Measurements from ENCODE around the gene MAMLD1. TPM values are rescaled to one million over a fixed set of nuclear protein-coding genes. Genes with fewer than 3 reads are reported as not detected.
A peak's percentile ranks its signal among the peaks of the same experiment; 100 is the strongest.

MAMLD1 gene
- total and polyA plus RNA-seq, 4 donors = 1.8 to 8.5 (median 7.7) TPM

- Histone ChIP-seq H3K4me3 (ENCODE audit: low read length in 2 of 2) (no peak overlapping the region), H3K27ac (ENCODE audit: low read depth in 1 of 2, low read length in 2 of 2) (no peak overlapping the region), H3K9me3 (ENCODE audit: control insufficient read depth, low read length) (no peaks in the 10 kb centered on the region), H3K36me3 (ENCODE audit: control insufficient read depth in 1 of 2, insufficient read depth in 2 of 2, low read length in 1 of 2) (no peaks in the 10 kb centered on the region), H3K27me3 (ENCODE audit: control insufficient read depth in 1 of 2, insufficient read depth in 2 of 2, low read length in 1 of 2) (no peaks in the 10 kb centered on the region), H3K4me1 (ENCODE audit: control insufficient read depth in 1 of 2, insufficient read depth in 2 of 2, low read length in 2 of 2) (no peaks in the 10 kb centered on the region)
- ATAC-seq (ENCODE audit: low FRiP score) (no peak), DNase-seq (peak; percentile 55 to 77)
- intact Hi-C loops (cut with DNase I) = no loop called here
- 25 to 53% methylated on average over 8 of the region's 8 CpGs for WGBS, 2 donors
Observed at GRCh38 chrX:150421816-150422215, 58.7 kb downstream of the MAMLD1 start.

GRCh38 chrX:150429594-150429993, 66.5 kb downstream of the MAMLD1 start:
- H3K27me3 ChIP-seq (ENCODE audit: control insufficient read depth in 1 of 2, insufficient read depth in 2 of 2, low read length in 1 of 2) = no peaks in the 10 kb centered on the region
- H3K27ac ChIP-seq (ENCODE audit: low read depth in 1 of 2, low read length in 2 of 2) = no peak overlapping the region
- 67 to 88% methylated on average over 1 of the region's 1 CpG for WGBS, 2 donors
- no peak for DNase-seq
- H3K9me3 ChIP-seq (ENCODE audit: control insufficient read depth, low read length) = no peaks in the 10 kb centered on the region
- H3K4me1 ChIP-seq (ENCODE audit: control insufficient read depth in 1 of 2, insufficient read depth in 2 of 2, low read length in 2 of 2) = no peaks in the 10 kb centered on the region
- ATAC-seq (ENCODE audit: low FRiP score) = no peak
- no peak overlapping the region for H3K4me3 ChIP-seq (ENCODE audit: low read length in 2 of 2)
- no peaks in the 10 kb centered on the region for H3K36me3 ChIP-seq (ENCODE audit: control insufficient read depth in 1 of 2, insufficient read depth in 2 of 2, low read length in 1 of 2)
- intact Hi-C loops (cut with DNase I) = no loop called here

- intact Hi-C loops (cut with DNase I) = no loop called here
- H3K4me1 ChIP-seq (ENCODE audit: control insufficient read depth in 1 of 2, insufficient read depth in 2 of 2, low read length in 2 of 2) = no peaks in the 10 kb centered on the region
- DNase-seq (no peak), ATAC-seq (ENCODE audit: low FRiP score) (no peak)
- no peaks in the 10 kb centered on the region for H3K27me3 ChIP-seq (ENCODE audit: control insufficient read depth in 1 of 2, insufficient read depth in 2 of 2, low read length in 1 of 2)
- peaks cover 2% of the 10 kb centered on the region for H3K9me3 ChIP-seq (ENCODE audit: control insufficient read depth, low read length)
- no peak overlapping the region for H3K4me3 ChIP-seq (ENCODE audit: low read length in 2 of 2)
- no peak overlapping the region for H3K27ac ChIP-seq (ENCODE audit: low read depth in 1 of 2, low read length in 2 of 2)
- no peaks in the 10 kb centered on the region for H3K36me3 ChIP-seq (ENCODE audit: control insufficient read depth in 1 of 2, insufficient read depth in 2 of 2, low read length in 1 of 2)
Observed at GRCh38 chrX:150436195-150436594, 73.1 kb downstream of the MAMLD1 start.

GRCh38 chrX:150438165-150438564, 75.0 kb downstream of the MAMLD1 start:
- intact Hi-C loops (cut with DNase I) = no loop called here
- no peak for ATAC-seq (ENCODE audit: low FRiP score)
- WGBS, 2 donors = 79 to 88% methylated on average over 2 of the region's 2 CpGs
- no peak for DNase-seq
- no peak overlapping the region for H3K27ac ChIP-seq (ENCODE audit: low read depth in 1 of 2, low read length in 2 of 2)
- H3K36me3 ChIP-seq (ENCODE audit: control insufficient read depth in 1 of 2, insufficient read depth in 2 of 2, low read length in 1 of 2) = no peaks in the 10 kb centered on the region
- no peaks in the 10 kb centered on the region for H3K4me1 ChIP-seq (ENCODE audit: control insufficient read depth in 1 of 2, insufficient read depth in 2 of 2, low read length in 2 of 2)
- peaks cover 2% of the 10 kb centered on the region for H3K9me3 ChIP-seq (ENCODE audit: control insufficient read depth, low read length)
- no peak overlapping the region for H3K4me3 ChIP-seq (ENCODE audit: low read length in 2 of 2)
- no peaks in the 10 kb centered on the region for H3K27me3 ChIP-seq (ENCODE audit: control insufficient read depth in 1 of 2, insufficient read depth in 2 of 2, low read length in 1 of 2)

GRCh38 chrX:150446151-150446550, 83.0 kb downstream of the MAMLD1 start:
- intact Hi-C loops (cut with DNase I) = no loop called here
- H3K36me3 ChIP-seq (ENCODE audit: control insufficient read depth in 1 of 2, insufficient read depth in 2 of 2, low read length in 1 of 2) = no peaks in the 10 kb centered on the region
- WGBS, 2 donors = 61 to 74% methylated on average over 2 of the region's 2 CpGs
- no peak for DNase-seq
- H3K27ac ChIP-seq (ENCODE audit: low read depth in 1 of 2, low read length in 2 of 2) = no peak overlapping the region
- H3K4me1 ChIP-seq (ENCODE audit: control insufficient read depth in 1 of 2, insufficient read depth in 2 of 2, low read length in 2 of 2) = no peaks in the 10 kb centered on the region
- no peak overlapping the region for H3K4me3 ChIP-seq (ENCODE audit: low read length in 2 of 2)
- no peak for ATAC-seq (ENCODE audit: low FRiP score)
- H3K27me3 ChIP-seq (ENCODE audit: control insufficient read depth in 1 of 2, insufficient read depth in 2 of 2, low read length in 1 of 2) = no peaks in the 10 kb centered on the region
- H3K9me3 ChIP-seq (ENCODE audit: control insufficient read depth, low read length) = no peaks in the 10 kb centered on the region

- 38 to 48% methylated on average over 1 of the region's 1 CpG for WGBS, 2 donors
- H3K36me3 ChIP-seq (ENCODE audit: control insufficient read depth in 1 of 2, insufficient read depth in 2 of 2, low read length in 1 of 2) = no peaks in the 10 kb centered on the region
- no peak overlapping the region for H3K27ac ChIP-seq (ENCODE audit: low read depth in 1 of 2, low read length in 2 of 2)
- ATAC-seq (ENCODE audit: low FRiP score) = no peak
- H3K27me3 ChIP-seq (ENCODE audit: control insufficient read depth in 1 of 2, insufficient read depth in 2 of 2, low read length in 1 of 2) = no peaks in the 10 kb centered on the region
- no peak for DNase-seq
- no peaks in the 10 kb centered on the region for H3K9me3 ChIP-seq (ENCODE audit: control insufficient read depth, low read length)
- no peaks in the 10 kb centered on the region for H3K4me1 ChIP-seq (ENCODE audit: control insufficient read depth in 1 of 2, insufficient read depth in 2 of 2, low read length in 2 of 2)
- intact Hi-C loops (cut with DNase I) = no loop called here
- no peak overlapping the region for H3K4me3 ChIP-seq (ENCODE audit: low read length in 2 of 2)
Observed at GRCh38 chrX:150446995-150447394, 83.9 kb downstream of the MAMLD1 start.

GRCh38 chrX:150449313-150449712, 86.2 kb downstream of the MAMLD1 start:
- Histone ChIP-seq H3K27me3 (ENCODE audit: control insufficient read depth in 1 of 2, insufficient read depth in 2 of 2, low read length in 1 of 2) (no peaks in the 10 kb centered on the region), H3K4me1 (ENCODE audit: control insufficient read depth in 1 of 2, insufficient read depth in 2 of 2, low read length in 2 of 2) (no peaks in the 10 kb centered on the region), H3K4me3 (ENCODE audit: low read length in 2 of 2) (no peak overlapping the region), H3K36me3 (ENCODE audit: control insufficient read depth in 1 of 2, insufficient read depth in 2 of 2, low read length in 1 of 2) (no peaks in the 10 kb centered on the region), H3K27ac (ENCODE audit: low read depth in 1 of 2, low read length in 2 of 2) (no peak overlapping the region), H3K9me3 (ENCODE audit: control insufficient read depth, low read length) (no peaks in the 10 kb centered on the region)
- ATAC-seq (ENCODE audit: low FRiP score) = no peak
- no peak for DNase-seq
- intact Hi-C loops (cut with DNase I) = no loop called here
- 67 to 93% methylated on average over 5 of the region's 5 CpGs for WGBS, 2 donors

- no peaks in the 10 kb centered on the region for H3K27me3 ChIP-seq (ENCODE audit: control insufficient read depth in 1 of 2, insufficient read depth in 2 of 2, low read length in 1 of 2)
- H3K4me3 ChIP-seq (ENCODE audit: low read length in 2 of 2) = no peak overlapping the region
- H3K36me3 ChIP-seq (ENCODE audit: control insufficient read depth in 1 of 2, insufficient read depth in 2 of 2, low read length in 1 of 2) = no peaks in the 10 kb centered on the region
- ATAC-seq (ENCODE audit: low FRiP score) (no peak), DNase-seq (no peak)
- no peak overlapping the region for H3K27ac ChIP-seq (ENCODE audit: low read depth in 1 of 2, low read length in 2 of 2)
- H3K4me1 ChIP-seq (ENCODE audit: control insufficient read depth in 1 of 2, insufficient read depth in 2 of 2, low read length in 2 of 2) = no peaks in the 10 kb centered on the region
- H3K9me3 ChIP-seq (ENCODE audit: control insufficient read depth, low read length) = no peaks in the 10 kb centered on the region
- intact Hi-C loops (cut with DNase I) = no loop called here
- 72 to 92% methylated on average over 5 of the region's 5 CpGs for WGBS, 2 donors
Observed at GRCh38 chrX:150450519-150451177, 87.5 kb downstream of the MAMLD1 start.

GRCh38 chrX:150451953-150452352, 88.8 kb downstream of the MAMLD1 start:
- no peak for ATAC-seq (ENCODE audit: low FRiP score)
- Histone ChIP-seq H3K4me1 (ENCODE audit: control insufficient read depth in 1 of 2, insufficient read depth in 2 of 2, low read length in 2 of 2) (no peaks in the 10 kb centered on the region), H3K4me3 (ENCODE audit: low read length in 2 of 2) (no peak overlapping the region), H3K27me3 (ENCODE audit: control insufficient read depth in 1 of 2, insufficient read depth in 2 of 2, low read length in 1 of 2) (no peaks in the 10 kb centered on the region), H3K27ac (ENCODE audit: low read depth in 1 of 2, low read length in 2 of 2) (no peak overlapping the region), H3K9me3 (ENCODE audit: control insufficient read depth, low read length) (no peaks in the 10 kb centered on the region), H3K36me3 (ENCODE audit: control insufficient read depth in 1 of 2, insufficient read depth in 2 of 2, low read length in 1 of 2) (no peaks in the 10 kb centered on the region)
- WGBS, 2 donors = 69 to 96% methylated on average over 3 of the region's 3 CpGs
- intact Hi-C loops (cut with DNase I) = no loop called here
- no peak for DNase-seq

Measured in aorta (tissue), 5 donors.